WERI-Rb-1 (cell line): ENCODE data around the gene HMGN2.

Source experiments
- DNase-seq: peaks from one replicate; pipeline ENCODE4 v3.0.0-alpha.2; 2020
- H3K27ac ChIP-seq: fragments of 250-450 bp; sonication (Bioruptor Pico); 2 replicates; pipeline ENCODE4 v1.5.1; 2020; ENCODE audit warnings: mild to moderate bottlenecking, moderate library complexity
- H3K27me3 ChIP-seq: fragments of 250-450 bp; sonication (Bioruptor Pico); 2 replicates; pipeline ENCODE4 v1.5.1; 2021; ENCODE audit warnings: mild to moderate bottlenecking, low read depth, moderate library complexity; ENCODE audit not compliant: insufficient read depth, severe bottlenecking
- H3K36me3 ChIP-seq: fragments of 250-450 bp; sonication (Bioruptor Pico); 2 replicates; pipeline ENCODE4 v1.5.1; 2020; ENCODE audit warnings: mild to moderate bottlenecking, moderate library complexity
- H3K4me3 ChIP-seq: 2 replicates; pipeline ENCODE4 v1.5.1; 2011; ENCODE audit warnings: low read depth, mild to moderate bottlenecking, control low read depth, low read length
- H3K9me3 ChIP-seq: fragments of 250-450 bp; sonication (Bioruptor Pico); 2 replicates; pipeline ENCODE4 v1.5.1; 2021; ENCODE audit warnings: mild to moderate bottlenecking, moderate library complexity; ENCODE audit not compliant: severe bottlenecking
- TF ChIP-seq, protein P1 (sequence below): IDR thresholded peaks from 2 replicates; pipeline ENCODE4 v1.5.1; 2011; ENCODE audit warnings: low read depth, mild to moderate bottlenecking, control low read depth, inconsistent platforms, low read length

HMGN2 gene

DNA sequence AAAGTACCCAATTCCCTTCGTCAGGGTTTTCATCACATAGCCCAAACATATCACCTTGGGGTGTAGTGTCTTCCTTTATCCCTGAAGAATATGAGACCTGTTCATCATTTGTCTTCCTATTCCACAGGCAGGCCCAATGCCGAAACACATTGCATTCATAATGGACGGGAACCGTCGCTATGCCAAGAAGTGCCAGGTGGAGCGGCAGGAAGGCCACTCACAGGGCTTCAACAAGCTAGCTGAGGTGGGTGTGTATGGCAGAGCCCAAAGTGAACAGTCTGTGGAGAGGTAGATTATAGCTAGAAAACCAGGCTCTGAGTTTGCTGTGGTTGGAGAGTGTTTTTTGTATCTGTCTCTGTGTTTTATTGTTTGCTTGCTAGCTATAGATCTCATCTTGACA lies 34.2 kb upstream of the HMGN2 start:
- Histone ChIP-seq H3K4me3 (no peak overlapping the region), H3K36me3 (peaks cover 95% of the 10 kb centered on the region)

DNA sequence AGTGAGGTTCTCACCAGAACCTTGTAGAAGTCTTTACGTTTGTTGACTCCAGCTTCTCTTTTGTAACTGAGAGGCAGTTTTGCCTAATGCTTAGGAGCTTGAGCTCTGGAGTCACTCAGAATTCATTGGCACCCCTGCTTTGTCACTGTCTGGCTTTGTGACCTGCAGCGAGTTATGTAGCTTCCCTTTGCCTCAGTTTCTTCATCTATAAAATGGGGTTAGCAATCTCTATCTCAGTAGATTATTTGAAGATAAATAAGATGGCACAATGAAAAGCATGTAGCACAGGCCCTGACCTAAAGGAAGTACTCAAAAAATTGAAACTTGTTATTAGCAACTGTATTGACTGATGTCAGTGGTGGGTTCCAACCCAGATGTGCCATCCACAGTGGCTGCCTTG lies 32.0 kb upstream of the HMGN2 start:
- no peak for DNase-seq
- Histone ChIP-seq H3K27me3 (no peaks in the 10 kb centered on the region), H3K36me3 (peaks cover 96% of the 10 kb centered on the region), H3K9me3 (no peaks in the 10 kb centered on the region), H3K4me3 (no peak overlapping the region), H3K27ac (no peak overlapping the region; the same call in 1 of the 2 replicates)
- TF ChIP-seq, protein P1, sequence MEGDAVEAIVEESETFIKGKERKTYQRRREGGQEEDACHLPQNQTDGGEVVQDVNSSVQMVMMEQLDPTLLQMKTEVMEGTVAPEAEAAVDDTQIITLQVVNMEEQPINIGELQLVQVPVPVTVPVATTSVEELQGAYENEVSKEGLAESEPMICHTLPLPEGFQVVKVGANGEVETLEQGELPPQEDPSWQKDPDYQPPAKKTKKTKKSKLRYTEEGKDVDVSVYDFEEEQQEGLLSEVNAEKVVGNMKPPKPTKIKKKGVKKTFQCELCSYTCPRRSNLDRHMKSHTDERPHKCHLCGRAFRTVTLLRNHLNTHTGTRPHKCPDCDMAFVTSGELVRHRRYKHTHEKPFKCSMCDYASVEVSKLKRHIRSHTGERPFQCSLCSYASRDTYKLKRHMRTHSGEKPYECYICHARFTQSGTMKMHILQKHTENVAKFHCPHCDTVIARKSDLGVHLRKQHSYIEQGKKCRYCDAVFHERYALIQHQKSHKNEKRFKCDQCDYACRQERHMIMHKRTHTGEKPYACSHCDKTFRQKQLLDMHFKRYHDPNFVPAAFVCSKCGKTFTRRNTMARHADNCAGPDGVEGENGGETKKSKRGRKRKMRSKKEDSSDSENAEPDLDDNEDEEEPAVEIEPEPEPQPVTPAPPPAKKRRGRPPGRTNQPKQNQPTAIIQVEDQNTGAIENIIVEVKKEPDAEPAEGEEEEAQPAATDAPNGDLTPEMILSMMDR = no peak

More for the DNA sequence above, 34.2 kb upstream of the HMGN2 start:
- no peaks in the 10 kb centered on the region for H3K9me3 ChIP-seq
- DNase-seq = no peak
- TF ChIP-seq, protein P1 = no peak
- no peaks in the 10 kb centered on the region for H3K27me3 ChIP-seq
- peak overlapping the region; percentile 94 for H3K27ac ChIP-seq

DNA sequence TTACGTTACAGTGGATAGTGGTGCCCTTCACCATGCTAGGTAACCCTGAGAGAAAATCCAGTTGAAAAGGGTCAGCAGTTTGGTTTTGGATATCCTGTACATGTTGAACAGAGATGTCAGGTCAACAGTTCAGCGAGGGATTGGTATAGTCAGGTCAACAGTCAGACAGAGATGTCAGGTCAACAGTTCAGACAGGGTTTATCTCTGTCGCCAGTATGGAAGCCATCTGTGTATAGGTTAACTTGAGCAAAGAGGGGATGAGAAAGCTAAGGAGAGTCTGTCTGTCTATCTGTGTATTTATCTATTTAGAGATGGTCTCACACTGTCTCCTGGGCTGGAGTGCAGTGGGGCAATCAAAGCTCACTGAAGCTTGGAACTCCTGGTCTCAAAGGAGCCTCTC lies 22.4 kb upstream of the HMGN2 start:
- H3K36me3 ChIP-seq = peaks cover 99% of the 10 kb centered on the region
- TF ChIP-seq, protein P1 = no peak

DNA sequence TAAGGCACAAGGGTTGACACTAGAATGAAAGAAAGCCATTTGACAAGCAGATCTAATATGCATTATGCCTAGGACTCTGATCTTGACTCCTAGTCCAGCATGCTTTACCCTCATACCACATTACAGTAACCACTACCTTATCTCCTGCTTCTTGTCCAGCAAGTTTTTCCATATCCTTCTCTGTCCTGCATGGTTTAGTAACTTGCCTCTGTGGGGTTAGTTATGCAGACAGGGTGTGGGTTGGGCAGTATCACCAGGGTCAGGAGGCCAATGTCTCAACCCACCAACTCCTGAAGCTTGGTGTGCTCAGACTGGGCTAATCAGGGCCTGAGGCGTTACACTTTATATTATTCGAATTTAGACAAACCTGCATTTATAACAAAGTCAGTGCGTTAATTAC lies 21.3 kb upstream of the HMGN2 start:
- H3K36me3 ChIP-seq = peaks cover 99% of the 10 kb centered on the region

More for the DNA sequence above, 22.4 kb upstream of the HMGN2 start:
- H3K4me3 ChIP-seq = no peak overlapping the region
- DNase-seq = peak; percentile 62
- H3K27me3 ChIP-seq = no peaks in the 10 kb centered on the region
- H3K27ac ChIP-seq = peak overlapping the region; percentile 90
- no peaks in the 10 kb centered on the region for H3K9me3 ChIP-seq

DNA sequence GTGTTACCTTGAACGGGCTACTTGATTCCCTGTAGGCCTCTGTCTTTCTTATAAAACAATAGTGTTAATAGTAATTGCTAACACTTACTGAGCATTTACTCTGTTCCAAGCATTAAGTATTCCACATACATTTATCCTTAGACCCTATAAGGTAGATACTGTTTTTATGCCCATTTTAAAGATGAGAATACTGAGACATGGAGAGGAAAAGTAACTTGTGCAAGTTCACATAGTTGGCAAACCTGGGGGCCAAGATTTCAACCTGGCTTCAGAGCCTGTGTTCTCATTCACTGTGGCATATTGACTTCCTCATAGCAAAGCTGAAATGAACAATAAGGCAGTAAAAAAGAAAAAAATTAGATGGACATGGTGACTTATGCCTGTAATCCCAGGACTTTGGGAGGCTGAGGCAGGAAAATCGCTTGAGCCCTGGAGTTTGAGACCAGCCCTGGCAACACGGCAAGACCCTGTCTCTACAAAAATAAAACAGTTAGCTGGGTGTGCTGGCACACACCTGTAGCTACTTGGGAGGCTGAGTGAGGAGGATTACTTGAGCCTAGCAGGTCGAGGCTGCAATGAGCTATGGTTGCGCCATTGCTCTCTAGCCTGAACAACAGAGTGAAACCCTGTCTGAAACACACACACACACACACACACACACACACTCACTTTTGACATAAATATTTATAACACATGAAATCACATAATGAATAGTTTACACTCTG lies 19.6 kb upstream of the HMGN2 start:
- H3K9me3 ChIP-seq = no peaks in the 10 kb centered on the region
- TF ChIP-seq, protein P1 = no peak
- H3K36me3 ChIP-seq = peaks cover 97% of the 10 kb centered on the region
- H3K27me3 ChIP-seq = no peaks in the 10 kb centered on the region
- no peak overlapping the region for H3K27ac ChIP-seq
- DNase-seq = no peak
- H3K4me3 ChIP-seq = no peak overlapping the region

More for the DNA sequence above, 21.3 kb upstream of the HMGN2 start:
- DNase-seq = no peak
- no peaks in the 10 kb centered on the region for H3K9me3 ChIP-seq
- TF ChIP-seq, protein P1 = no peak
- no peaks in the 10 kb centered on the region for H3K27me3 ChIP-seq
- no peak overlapping the region for H3K4me3 ChIP-seq
- peak overlapping the region; percentile 90 for H3K27ac ChIP-seq

DNA sequence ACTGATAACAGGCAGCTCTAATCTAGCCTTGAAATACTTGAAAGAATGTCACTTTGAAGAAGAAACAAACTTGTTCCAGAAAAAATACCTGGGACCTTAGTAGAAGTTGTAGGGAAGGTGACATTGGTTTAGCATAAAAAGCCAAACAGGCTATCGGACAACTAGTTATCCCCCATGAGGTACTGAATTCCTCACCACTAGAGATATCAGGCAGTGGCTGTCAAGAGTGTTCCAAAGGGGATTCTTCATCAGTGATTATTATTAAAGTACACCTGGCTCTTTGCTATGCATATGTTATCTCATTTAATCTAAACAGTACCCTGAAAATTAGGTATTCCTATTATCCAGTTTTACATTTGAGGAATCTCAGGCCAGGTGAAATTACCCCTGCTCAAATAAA lies 13.1 kb upstream of the HMGN2 start:
- H3K9me3 ChIP-seq = no peaks in the 10 kb centered on the region
- no peak overlapping the region for H3K4me3 ChIP-seq
- DNase-seq = no peak
- TF ChIP-seq, protein P1 = no peak
- H3K36me3 ChIP-seq = peaks cover 98% of the 10 kb centered on the region
- H3K27me3 ChIP-seq = no peaks in the 10 kb centered on the region
- peak overlapping the region; percentile 63 for H3K27ac ChIP-seq
